ENCODE data around the gene CADPS2. TPM values are rescaled to one million over a fixed set of nuclear protein-coding genes. Genes with fewer than 3 reads are reported as not detected.

Gene CADPS2
- total RNA-seq, 1 donor from 2014 or later, result 19.1 TPM

DNA sequence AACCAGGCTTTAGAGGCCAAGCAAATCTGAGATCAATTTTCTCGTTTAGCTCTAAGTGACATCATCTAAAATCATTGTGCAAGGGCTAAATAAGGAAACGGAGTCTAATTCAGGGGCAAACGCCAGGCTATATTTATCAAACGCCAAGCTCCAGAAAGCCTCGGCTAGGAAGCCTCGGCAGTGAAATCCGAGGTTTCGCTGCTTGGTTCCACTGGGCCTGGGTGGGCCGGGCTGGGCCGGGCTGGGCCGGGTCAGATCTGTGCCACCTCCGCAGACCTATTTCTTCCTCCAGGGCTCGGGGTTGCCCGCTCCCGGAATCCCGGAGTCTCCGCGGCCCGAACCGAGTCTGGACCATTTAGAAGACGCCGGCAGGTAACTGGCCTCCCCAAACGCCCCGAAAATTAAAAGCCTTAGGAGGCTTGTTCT lies 581.3 kb downstream of the CADPS2 start:
- no peak overlapping the region for H2AFZ ChIP-seq (replicated peaks)
- peak overlapping the region; percentile 92 for H3K4me3 ChIP-seq
- peak overlapping the region; percentile 98 for H3K4me2 ChIP-seq
- H3F3A ChIP-seq (ENCODE audit: low read depth), result peaks cover 97% of the 10 kb centered on the region
- peaks cover 68% of the 10 kb centered on the region for H3K27me3 Mint-ChIP-seq (ENCODE audit: insufficient read depth, low read depth)
- DNase-seq (ENCODE audit: low spot score), result peak; percentile 60
- peak overlapping the region; percentile 91 for H3K4me3 Mint-ChIP-seq
- H3K79me2 ChIP-seq (ENCODE audit: low read depth), result peaks cover 100% of the 10 kb centered on the region
- H3K4me1 ChIP-seq, result peaks cover 6% of the 10 kb centered on the region
- no peaks in the 10 kb centered on the region for H3K27me3 ChIP-seq
- H3K27ac ChIP-seq, result peak overlapping the region; percentile 96
- peaks cover 14% of the 10 kb centered on the region for H3K36me3 Mint-ChIP-seq
- peaks cover 5% of the 10 kb centered on the region for H3K9me3 Mint-ChIP-seq
- H3K27ac Mint-ChIP-seq, result no peak overlapping the region
- TF ChIP-seq EZH2phosphoT487 (IDR thresholded peaks at IDR 0.05), result no peak
- no peak for TF ChIP-seq EZH2 (IDR thresholded peaks at IDR 0.05)
- H3K36me3 ChIP-seq, result peaks cover 33% of the 10 kb centered on the region
- peaks cover 94% of the 10 kb centered on the region for H4K20me1 ChIP-seq (ENCODE audit: low read depth)
- H3K9me3 ChIP-seq (ENCODE audit: low read depth), result no peaks in the 10 kb centered on the region
- H3K4me1 Mint-ChIP-seq, result peaks cover 39% of the 10 kb centered on the region
- peak overlapping the region; percentile 62 for H3K9ac ChIP-seq

DNA sequence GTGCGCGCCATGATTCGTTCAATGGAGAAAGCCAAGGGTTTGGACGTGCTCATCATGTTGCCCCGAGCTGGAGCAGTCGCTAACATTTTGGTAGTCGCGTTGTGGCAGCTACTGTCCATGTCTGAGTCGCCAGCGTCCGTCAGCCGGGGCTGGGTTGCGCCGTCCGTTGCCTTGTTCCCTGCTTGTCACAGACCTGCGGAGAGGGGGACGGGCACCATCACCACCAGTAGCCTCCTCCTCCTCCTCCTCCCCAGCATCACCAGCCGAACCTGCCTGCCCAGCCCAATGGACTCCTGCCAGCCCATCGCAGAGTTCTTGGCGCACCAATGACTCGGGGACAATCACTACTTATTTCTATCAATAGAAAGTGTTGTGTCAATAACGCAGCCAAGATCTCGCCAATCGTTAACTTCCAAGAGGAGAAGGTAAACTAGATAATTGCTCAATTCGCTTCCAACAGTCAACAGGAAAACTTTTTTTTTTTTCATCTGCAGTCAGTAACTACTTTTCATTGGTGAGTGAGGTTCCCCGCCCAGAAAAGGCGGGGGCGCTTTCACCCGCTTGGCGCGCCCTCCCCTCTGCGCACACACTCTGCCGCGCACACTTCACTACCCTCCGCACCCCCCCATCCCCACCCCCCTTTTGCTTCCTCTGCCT lies 581.8 kb downstream of the CADPS2 start, which contains the start of gene FEZF1:
Gene FEZF1, minus strand, starts transcription at position 432 of the 657 bp plus-strand sequence. Its CDS starts 313 bp downstream, at position 119.
- H3K27me3 ChIP-seq, result no peaks in the 10 kb centered on the region
- Mint-ChIP-seq H3K27me3 (ENCODE audit: insufficient read depth, low read depth) (peaks cover 65% of the 10 kb centered on the region), H3K27ac (no peak within 1 kb of the TSS), H3K36me3 (peaks cover 14% of the 10 kb centered on the region), H3K4me3 (peak within 1 kb of the TSS; percentile 91), H3K4me1 (peaks cover 34% of the 10 kb centered on the region), H3K9me3 (peaks cover 5% of the 10 kb centered on the region)
- H3K36me3 ChIP-seq, result peaks cover 30% of the 10 kb centered on the region
- H3F3A ChIP-seq (ENCODE audit: low read depth), result peaks cover 97% of the 10 kb centered on the region
- H3K79me2 ChIP-seq (ENCODE audit: low read depth), result peaks cover 100% of the 10 kb centered on the region
- H4K20me1 ChIP-seq (ENCODE audit: low read depth), result peaks cover 95% of the 10 kb centered on the region
- TF ChIP-seq EZH2phosphoT487 (IDR thresholded peaks at IDR 0.05) (no peak), EZH2 (IDR thresholded peaks at IDR 0.05) (no peak)
- TF ChIP-seq, protein P1, sequence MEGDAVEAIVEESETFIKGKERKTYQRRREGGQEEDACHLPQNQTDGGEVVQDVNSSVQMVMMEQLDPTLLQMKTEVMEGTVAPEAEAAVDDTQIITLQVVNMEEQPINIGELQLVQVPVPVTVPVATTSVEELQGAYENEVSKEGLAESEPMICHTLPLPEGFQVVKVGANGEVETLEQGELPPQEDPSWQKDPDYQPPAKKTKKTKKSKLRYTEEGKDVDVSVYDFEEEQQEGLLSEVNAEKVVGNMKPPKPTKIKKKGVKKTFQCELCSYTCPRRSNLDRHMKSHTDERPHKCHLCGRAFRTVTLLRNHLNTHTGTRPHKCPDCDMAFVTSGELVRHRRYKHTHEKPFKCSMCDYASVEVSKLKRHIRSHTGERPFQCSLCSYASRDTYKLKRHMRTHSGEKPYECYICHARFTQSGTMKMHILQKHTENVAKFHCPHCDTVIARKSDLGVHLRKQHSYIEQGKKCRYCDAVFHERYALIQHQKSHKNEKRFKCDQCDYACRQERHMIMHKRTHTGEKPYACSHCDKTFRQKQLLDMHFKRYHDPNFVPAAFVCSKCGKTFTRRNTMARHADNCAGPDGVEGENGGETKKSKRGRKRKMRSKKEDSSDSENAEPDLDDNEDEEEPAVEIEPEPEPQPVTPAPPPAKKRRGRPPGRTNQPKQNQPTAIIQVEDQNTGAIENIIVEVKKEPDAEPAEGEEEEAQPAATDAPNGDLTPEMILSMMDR (IDR thresholded peaks at IDR 0.05), result no peak
- no peak within 1 kb of the TSS for H2AFZ ChIP-seq (replicated peaks)
- H3K4me1 ChIP-seq, result peaks cover 9% of the 10 kb centered on the region
- peak; percentile 96 for DNase-seq (ENCODE audit: low spot score)
- H3K27ac ChIP-seq, result peak within 1 kb of the TSS; percentile 96
- H3K9ac ChIP-seq, result peak within 1 kb of the TSS; percentile 62
- peak within 1 kb of the TSS; percentile 92 for H3K4me3 ChIP-seq
- H3K4me2 ChIP-seq, result peak within 1 kb of the TSS; percentile 98
- no peaks in the 10 kb centered on the region for H3K9me3 ChIP-seq (ENCODE audit: low read depth)

DNA sequence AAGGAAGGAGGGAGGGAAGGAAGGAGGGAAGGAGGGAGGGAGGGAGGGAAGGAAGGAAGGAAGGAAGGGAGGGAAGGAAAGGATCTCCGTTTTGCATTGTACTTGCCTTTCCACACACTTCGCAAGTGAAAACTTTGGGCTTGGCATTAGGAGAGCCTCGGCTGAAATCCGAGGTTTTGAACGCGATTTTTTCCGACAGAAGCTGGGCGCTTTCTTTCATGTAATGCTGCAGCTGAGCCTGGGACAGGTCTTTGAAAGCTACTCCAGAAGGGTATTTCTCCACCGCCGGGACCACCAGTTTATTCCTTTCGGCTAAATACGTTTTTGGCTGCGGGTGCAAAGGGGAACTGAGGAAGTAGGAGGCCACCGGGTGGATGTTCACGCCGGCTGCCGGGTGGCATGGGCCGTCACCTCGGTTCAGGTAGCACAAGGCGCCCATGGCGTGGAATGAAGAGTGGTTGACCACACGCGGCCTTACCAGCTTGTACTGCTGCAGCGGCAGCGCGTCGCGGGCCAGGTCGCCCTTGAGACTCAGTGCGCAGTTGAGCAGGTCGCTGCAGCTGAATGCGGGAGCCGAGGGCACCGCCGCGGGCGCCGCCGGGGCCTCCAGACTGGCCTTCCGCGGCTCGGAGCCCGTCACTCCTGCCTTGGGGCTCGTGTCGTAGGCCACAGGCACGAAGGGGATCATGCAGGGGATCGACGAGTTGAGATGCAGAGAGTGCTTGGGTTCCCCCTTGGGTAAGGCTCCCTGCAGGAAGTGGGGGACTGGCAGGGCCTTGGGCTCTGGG lies 582.5 kb downstream of the CADPS2 start:
- peak; percentile 73 for DNase-seq (ENCODE audit: low spot score)
- H3K27ac ChIP-seq, result peak overlapping the region; percentile 96
- H2AFZ ChIP-seq (replicated peaks), result no peak overlapping the region
- Mint-ChIP-seq H3K4me3 (peak overlapping the region; percentile 91), H3K27me3 (ENCODE audit: insufficient read depth, low read depth) (peaks cover 65% of the 10 kb centered on the region), H3K9me3 (peaks cover 5% of the 10 kb centered on the region), H3K36me3 (peaks cover 14% of the 10 kb centered on the region), H3K4me1 (peaks cover 31% of the 10 kb centered on the region), H3K27ac (no peak overlapping the region)
- no peaks in the 10 kb centered on the region for H3K9me3 ChIP-seq (ENCODE audit: low read depth)
- H3K4me3 ChIP-seq, result peak overlapping the region; percentile 92
- H3K4me1 ChIP-seq, result peaks cover 15% of the 10 kb centered on the region
- peaks cover 92% of the 10 kb centered on the region for H4K20me1 ChIP-seq (ENCODE audit: low read depth)
- peaks cover 100% of the 10 kb centered on the region for H3K79me2 ChIP-seq (ENCODE audit: low read depth)
- TF ChIP-seq, protein P1 (IDR thresholded peaks at IDR 0.05), result no peak
- TF ChIP-seq EZH2 (IDR thresholded peaks at IDR 0.05), result no peak
- no peak for TF ChIP-seq EZH2phosphoT487 (IDR thresholded peaks at IDR 0.05)
- H3K4me2 ChIP-seq, result peak overlapping the region; percentile 98
- H3F3A ChIP-seq (ENCODE audit: low read depth), result peaks cover 97% of the 10 kb centered on the region
- H3K36me3 ChIP-seq, result peaks cover 29% of the 10 kb centered on the region
- peak overlapping the region; percentile 57 for H3K9ac ChIP-seq
- no peaks in the 10 kb centered on the region for H3K27me3 ChIP-seq

All from neural progenitor cell (in vitro differentiated cells).